ENCODE results near the gene KRT13.

Gene KRT13

DNA sequence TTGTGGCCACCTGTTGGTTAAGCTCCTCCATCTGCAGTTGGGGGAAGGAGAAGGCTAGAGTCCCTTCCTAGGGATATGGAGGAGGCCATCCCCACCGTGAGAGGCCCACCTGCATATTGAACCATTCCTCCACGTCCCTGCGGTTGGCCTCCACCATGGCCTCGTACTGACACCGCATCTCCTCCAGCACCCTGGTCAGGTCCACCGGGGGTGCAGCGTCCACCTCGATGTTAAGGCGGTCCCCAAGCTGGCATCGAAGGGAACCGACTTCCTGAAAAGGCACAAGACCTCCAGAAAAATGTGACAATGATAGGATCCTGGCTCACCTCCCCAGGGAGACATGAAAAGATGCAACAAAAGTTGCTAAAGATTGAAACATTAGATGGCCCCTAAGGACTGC is 41.2 kb downstream of the KRT13 start:
- no peak for DNase-seq

DNA sequence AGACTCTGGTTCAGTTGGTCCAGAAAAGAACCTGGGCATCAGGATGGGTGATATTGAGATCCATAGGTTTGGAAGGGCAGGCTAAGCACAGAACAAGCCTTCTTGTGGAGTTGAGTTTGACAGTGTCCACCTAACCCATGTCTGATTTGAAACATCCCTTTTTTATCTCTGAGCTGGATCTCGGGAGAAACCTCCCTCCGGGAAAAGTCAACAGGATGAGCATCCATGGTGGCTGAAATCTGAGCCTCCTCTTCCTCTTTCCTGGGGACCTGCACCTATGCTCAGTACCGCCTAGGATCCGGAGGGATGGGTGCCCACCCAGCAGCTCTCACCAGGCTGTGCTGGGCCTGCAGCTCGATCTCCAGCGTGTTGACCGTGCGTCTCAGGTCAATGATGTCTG is 41.7 kb downstream of the KRT13 start:
- no peak for DNase-seq

DNA sequence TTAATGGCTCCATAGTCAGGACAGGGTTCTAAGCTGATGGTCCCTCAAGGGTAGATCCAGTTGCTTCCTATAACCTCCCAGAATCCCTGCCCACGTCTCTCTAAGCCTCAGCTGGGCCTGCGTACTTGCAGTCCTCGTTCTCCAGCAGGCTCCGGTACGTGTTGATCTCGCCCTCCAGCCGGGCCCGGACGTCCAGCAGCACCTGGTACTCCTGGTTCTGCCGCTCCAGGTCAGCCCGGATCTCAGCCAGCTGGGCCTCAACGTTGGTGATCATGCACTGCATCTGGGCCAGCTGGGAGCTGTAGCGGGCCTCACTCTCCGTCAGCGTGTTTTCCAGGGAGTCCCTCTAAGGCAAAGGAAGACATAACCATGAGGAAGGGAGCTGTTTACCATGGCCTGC is 42.7 kb downstream of the KRT13 start:
- DNase-seq = no peak

DNA sequence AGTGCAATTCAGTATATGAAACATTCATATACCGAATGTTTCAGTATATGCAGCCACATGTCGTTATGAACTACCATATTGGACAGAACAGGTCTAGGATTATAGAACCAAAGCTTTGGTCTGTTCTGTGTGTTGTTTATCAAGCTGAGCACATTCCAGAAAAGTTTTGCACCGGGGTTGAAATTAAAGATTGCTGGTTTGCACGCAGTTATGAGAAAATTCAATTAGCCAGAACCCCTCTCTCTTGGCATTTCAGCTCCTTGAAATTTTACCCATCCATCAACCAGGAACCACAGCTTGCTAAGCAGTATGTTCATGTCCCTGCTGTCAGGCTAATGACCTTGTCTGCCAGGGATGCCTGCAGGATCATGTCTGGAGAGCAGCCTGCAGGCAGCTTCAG is 47.7 kb downstream of the KRT13 start:
- no peak for DNase-seq

DNA sequence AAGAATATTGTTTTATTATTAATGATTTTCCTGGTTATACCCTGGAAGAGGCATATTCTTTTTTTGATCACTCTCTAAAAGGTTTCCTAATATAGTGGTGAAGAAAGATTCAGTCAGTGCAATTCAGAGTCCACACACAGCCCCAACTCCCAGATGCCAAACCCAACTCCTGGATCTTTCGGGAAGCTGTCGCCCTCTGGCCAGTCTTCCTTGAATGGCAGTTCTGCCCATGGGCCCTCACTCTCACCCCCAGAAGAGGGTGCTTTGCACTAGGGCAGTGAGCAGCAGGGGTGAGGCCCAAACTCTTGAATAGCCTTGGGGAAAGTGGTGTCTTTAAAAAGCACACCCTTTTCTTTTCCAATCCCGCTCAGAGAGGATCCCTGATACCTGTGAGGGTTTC is 49.2 kb downstream of the KRT13 start:
- DNase-seq = no peak

DNA sequence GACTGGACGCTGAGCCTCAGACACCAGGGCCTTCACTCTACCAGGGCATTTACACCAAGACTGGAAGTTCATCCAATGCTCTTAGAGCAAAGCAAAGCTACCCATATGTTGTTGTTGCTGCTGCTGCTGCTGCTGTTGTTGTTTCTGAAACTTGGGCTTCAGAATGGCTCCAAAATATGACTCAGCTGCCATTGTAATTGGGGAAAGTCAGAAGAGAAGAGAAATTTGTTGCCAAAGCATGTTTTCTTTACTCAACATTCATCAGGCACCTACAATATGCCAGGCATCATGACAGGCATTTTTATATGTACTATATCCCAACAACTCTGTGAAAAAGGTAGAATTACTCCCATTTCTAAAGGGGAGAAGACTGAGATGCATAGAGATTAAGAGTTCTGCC is 50.2 kb downstream of the KRT13 start:
- DNase-seq = no peak

DNA sequence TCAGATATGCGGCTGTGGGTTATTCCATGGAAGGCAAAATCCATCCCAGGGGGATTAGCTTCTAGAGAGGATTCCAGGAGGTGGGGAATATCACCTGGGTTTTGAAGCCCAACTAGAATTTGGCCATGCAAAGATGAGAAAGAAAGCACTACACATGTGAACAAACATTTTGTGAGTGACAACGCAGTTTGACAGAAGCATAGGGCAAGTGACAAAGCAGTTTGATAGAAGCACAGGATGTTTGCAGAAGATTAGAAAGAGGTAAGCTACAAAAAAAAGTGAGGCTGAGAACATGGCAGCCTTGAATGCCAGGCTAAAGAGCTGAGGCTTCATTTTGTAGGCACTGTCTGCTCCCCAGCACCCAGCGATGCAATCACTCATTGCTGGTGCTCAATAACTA is 52.3 kb downstream of the KRT13 start:
- DNase-seq = no peak

DNA sequence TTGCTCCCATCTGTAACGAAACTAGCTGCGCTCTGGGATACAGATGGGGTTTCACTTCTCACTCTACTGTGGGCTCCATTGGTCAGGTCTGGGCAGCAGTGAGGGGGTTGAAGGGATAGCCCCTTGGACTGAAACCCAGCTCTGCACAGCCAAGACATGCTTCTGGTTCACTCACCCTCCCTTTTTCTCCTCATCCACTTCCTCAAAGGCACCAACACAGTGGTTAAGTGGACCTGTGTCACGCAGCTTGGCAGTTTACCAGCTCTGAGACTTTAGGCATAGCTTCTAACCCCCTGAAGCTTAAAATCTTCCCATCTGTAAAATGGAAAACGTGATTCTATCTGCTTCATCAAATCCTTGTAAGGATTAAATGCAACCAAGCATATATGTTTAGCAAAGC is 53.1 kb downstream of the KRT13 start:
- DNase-seq = no peak

DNA sequence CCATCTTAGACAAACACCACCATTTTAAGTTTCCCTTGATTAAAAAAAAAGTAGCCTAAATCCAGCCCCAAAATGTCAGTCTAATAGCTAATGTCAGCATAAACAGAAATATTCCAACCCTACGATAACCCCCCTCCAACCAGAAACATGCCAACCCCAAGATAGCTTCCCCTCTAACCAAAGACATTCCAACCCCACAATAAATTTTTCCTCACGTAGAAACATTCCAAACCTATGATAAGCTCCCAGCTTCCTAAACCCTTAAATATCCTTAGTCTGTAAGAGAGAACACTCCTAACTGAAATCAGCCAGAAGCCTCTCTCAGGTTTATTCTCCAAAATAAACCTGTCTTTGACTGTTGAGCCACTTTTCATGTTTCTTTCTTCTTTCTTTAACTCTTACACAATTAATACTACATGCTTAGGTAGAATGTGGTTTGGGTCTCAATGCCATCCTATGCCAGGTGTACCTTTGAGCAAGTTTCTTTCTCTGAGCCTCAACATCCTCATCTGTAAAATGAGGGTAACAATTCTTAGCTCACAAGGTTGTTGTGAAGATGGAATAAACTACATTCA is 54.2 kb downstream of the KRT13 start:
- DNase-seq = no peak
